ENCODE results near the gene STK11. TPM values are rescaled to one million over a fixed set of nuclear protein-coding genes. Genes with fewer than 3 reads are reported as not detected.

Gene STK11
- polyA plus RNA-seq, 1 of the 3 experiments (the other 2 are of a cell fraction), result 55.5 TPM

- ChIA-PET CTCF (interaction anchor here (1.0 kb wide), 1 partner anchor 10 kb away, joined by 3 read pairs; no protein-coding TSS in a partner anchor), POLR2A (no interaction called here)
- Histone ChIP-seq H3K27ac (ENCODE audit: low read depth in 2 of 2, low read length in 1 of 2) (no peak overlapping the region), H3K4me3 (ENCODE audit: low read depth in 2 of 2, low read length in 1 of 2) (no peak overlapping the region), H3K9me3 (no peaks in the 10 kb centered on the region), H4K20me1 (ENCODE audit: insufficient read depth) (peaks cover 43% of the 10 kb centered on the region), H3K4me2 (no peak overlapping the region), H3K4me1 (ENCODE audit: control insufficient read depth in 1 of 2, insufficient read depth in 2 of 2, low read depth in 1 of 2, low read length in 1 of 2) (no peaks in the 10 kb centered on the region), H3K9ac (no peak overlapping the region), H3K79me2 (ENCODE audit: insufficient read depth) (peaks cover 54% of the 10 kb centered on the region; the same call in 1 of the 2 replicates), H2AFZ (ENCODE audit: low read depth) (no peak overlapping the region), H3K36me3 (replicated peaks in 1 of 2; ENCODE audit: control insufficient read depth in 1 of 2, insufficient read depth in 2 of 2, low read length in 1 of 2) (peaks cover 0 to 5% of the 10 kb centered on the region in 2 experiments), H3F3A (replicated peaks; ENCODE audit: insufficient read depth) (no peaks in the 10 kb centered on the region), H3K27me3 (ENCODE audit: insufficient read depth) (no peaks in the 10 kb centered on the region), H3K9me2 (no peaks in the 10 kb centered on the region)
- TF ChIP-seq PBX3 (IDR thresholded peaks at IDR 0.05), result no peak
- no peak for TF ChIP-seq CHD2 (IDR thresholded peaks at IDR 0.05; ENCODE audit: low read length, partially characterized antibody)
- no peak for TF ChIP-seq GATA2 (CRISPR knock-in tag; IDR thresholded peaks at IDR 0.05)
- TF ChIP-seq USF1 (IDR thresholded peaks at IDR 0.05; ENCODE audit: borderline replicate concordance, low read depth), result no peak
- no peak for TF ChIP-seq ELF1 (IDR thresholded peaks at IDR 0.05)
- TF ChIP-seq SIN3A (IDR thresholded peaks at IDR 0.05; ENCODE audit: borderline replicate concordance, low read depth, low read length), result no peak
- no peak for TF ChIP-seq IRF3 (IDR thresholded peaks at IDR 0.05; ENCODE audit: low read depth, low read length)
- TF ChIP-seq TEAD4 (IDR thresholded peaks at IDR 0.05; ENCODE audit: borderline replicate concordance, insufficient read depth), result no peak
- TF ChIP-seq NFIC (IDR thresholded peaks at IDR 0.05; ENCODE audit: borderline replicate concordance), result no peak
- TF ChIP-seq TCF12 (IDR thresholded peaks at IDR 0.05), result no peak
- TF ChIP-seq GABPA (IDR thresholded peaks at IDR 0.05; ENCODE audit: low read depth), result no peak
- no peak for TF ChIP-seq FOXJ3 (CRISPR knock-in tag; IDR thresholded peaks at IDR 0.05)
- no peak for TF ChIP-seq MXI1 (IDR thresholded peaks at IDR 0.05; ENCODE audit: low read depth, low read length)
- TF ChIP-seq JUND (IDR thresholded peaks at IDR 0.05), result no peak
- TF ChIP-seq EP300 (IDR thresholded peaks at IDR 0.05; ENCODE audit: borderline replicate concordance in 1 of 2, low read depth in 1 of 2, low read length in 1 of 2), result no peak
- no peak for TF ChIP-seq FOXM1 (IDR thresholded peaks at IDR 0.05; ENCODE audit: low read depth)
- TF ChIP-seq USF2 (IDR thresholded peaks at IDR 0.05; ENCODE audit: borderline replicate concordance, low read depth, low read length), result no peak
- TF ChIP-seq SMC3 (IDR thresholded peaks at IDR 0.05; ENCODE audit: low read depth, low read length), result no peak
- no peak for TF ChIP-seq MEF2A (IDR thresholded peaks at IDR 0.05; ENCODE audit: borderline replicate concordance, low read depth)
- no peak for DNase-seq
- WGBS (ENCODE audit: low lambda C conversion rate), result 85% methylated on average over 15 of the region's 18 CpGs
Observed at GRCh38 chr19:1161716-1162115, 43.9 kb upstream of the STK11 start.

Data from SK-N-SH (cell line).